ENCODE data around the gene WDR1. TPM values are rescaled to one million over a fixed set of nuclear protein-coding genes. Genes with fewer than 3 reads are reported as not detected.

The WDR1 gene
- total RNA-seq, 3 donors from 2014 or later (not counting 1 experiment from before 2014, with no cell fraction given) = 411 to 477 (median 468) TPM

DNA sequence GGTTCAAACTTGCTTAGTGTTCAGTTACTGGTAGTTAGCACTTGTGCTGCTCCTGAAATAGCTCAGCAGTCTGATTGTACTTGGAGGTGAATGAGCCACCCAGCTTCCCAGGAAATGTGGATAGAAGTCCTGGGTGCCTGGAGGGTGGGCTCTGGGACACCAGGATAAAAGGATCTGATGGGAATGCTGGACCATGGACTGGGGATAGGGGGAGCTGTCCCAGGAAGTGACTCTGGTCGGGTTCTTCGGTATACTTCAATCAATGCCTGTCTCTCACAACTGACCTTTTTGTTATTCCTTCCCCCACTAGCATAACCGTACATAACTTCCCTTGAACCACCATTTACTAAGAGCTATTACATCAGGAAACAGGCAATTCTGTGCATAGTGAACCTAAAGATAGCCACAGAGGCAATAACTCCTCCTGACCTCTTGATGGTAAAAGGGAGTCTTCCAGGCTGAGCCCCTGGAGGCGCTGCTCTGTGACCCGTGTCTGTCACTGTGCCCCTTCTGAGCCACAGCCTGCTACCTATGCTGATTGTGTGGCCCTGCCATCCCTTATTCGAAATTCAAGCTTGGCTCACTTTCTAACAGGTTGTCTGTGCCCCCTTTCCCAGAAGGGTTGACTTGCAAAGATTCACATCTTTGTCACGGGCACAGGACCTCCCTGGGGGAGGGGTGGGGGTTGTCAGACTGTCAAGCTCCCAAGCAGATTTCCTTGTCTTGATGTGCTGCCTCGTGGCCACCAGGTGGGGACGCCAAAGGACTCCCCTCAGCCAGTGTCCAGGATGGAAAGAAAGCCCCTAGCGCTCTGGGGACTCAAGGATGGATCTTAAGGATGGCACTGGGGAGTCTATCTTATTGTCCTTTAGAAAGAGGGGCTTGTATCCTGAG lies 24.5 kb upstream of the WDR1 start:
- Mint-ChIP-seq H3K9me3 (no peaks in the 10 kb centered on the region), H3K27ac (no peak overlapping the region), H3K4me3 (no peak overlapping the region), H3K36me3 (no peaks in the 10 kb centered on the region), H3K27me3 (ENCODE audit: low read depth in 2 of 2) (peaks cover 0 to 10% of the 10 kb centered on the region in 2 donors), H3K4me1 (no peaks in the 10 kb centered on the region)
- Histone ChIP-seq H3K9me3 (ENCODE audit: control insufficient read depth, insufficient read depth, low read length) (no peaks in the 10 kb centered on the region), H3K27me3 (ENCODE audit: control insufficient read depth, insufficient read depth, low read length) (no peaks in the 10 kb centered on the region), H3K27ac (ENCODE audit: low read length) (no peak overlapping the region), H3K4me1 (ENCODE audit: control insufficient read depth, insufficient read depth, low read length) (no peaks in the 10 kb centered on the region), H3K36me3 (ENCODE audit: control insufficient read depth, insufficient read depth, low read length) (no peaks in the 10 kb centered on the region), H3K4me3 (ENCODE audit: low read length) (no peak overlapping the region)
- 84% methylated on average over 10 of the region's 10 CpGs for WGBS (ENCODE audit: insufficient coverage)
- TF ChIP-seq, protein P1, sequence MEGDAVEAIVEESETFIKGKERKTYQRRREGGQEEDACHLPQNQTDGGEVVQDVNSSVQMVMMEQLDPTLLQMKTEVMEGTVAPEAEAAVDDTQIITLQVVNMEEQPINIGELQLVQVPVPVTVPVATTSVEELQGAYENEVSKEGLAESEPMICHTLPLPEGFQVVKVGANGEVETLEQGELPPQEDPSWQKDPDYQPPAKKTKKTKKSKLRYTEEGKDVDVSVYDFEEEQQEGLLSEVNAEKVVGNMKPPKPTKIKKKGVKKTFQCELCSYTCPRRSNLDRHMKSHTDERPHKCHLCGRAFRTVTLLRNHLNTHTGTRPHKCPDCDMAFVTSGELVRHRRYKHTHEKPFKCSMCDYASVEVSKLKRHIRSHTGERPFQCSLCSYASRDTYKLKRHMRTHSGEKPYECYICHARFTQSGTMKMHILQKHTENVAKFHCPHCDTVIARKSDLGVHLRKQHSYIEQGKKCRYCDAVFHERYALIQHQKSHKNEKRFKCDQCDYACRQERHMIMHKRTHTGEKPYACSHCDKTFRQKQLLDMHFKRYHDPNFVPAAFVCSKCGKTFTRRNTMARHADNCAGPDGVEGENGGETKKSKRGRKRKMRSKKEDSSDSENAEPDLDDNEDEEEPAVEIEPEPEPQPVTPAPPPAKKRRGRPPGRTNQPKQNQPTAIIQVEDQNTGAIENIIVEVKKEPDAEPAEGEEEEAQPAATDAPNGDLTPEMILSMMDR (IDR thresholded peaks at IDR 0.05) = no peak
- intact Hi-C loops (cut with micrococcal nuclease) = no loop called here
- DNase-seq = no peak
- no peak for ATAC-seq

DNA sequence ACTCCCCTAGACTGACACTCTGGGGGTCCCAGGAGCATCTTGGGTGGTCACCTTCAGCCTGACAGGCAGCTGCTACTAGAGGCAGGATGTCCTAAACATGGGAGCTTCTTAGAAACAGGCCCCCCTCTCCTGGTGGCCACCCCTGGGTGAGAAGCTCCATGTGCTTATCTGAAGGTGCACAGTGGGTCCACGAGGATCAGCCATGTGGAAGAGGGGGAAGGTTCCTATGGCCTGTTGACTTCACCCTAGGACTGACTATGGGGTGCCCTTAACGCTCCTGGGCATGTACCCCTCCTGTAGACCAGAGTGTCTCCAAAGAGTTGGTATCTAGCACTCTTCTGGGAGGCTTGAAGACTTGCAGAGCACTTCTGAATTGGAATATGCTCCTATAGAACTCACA lies 22.9 kb upstream of the WDR1 start:
- Histone ChIP-seq H3K9me3 (ENCODE audit: control insufficient read depth, insufficient read depth, low read length) (no peaks in the 10 kb centered on the region), H3K36me3 (ENCODE audit: control insufficient read depth, insufficient read depth, low read length) (no peaks in the 10 kb centered on the region), H3K27ac (ENCODE audit: low read length) (no peak overlapping the region), H3K4me1 (ENCODE audit: control insufficient read depth, insufficient read depth, low read length) (no peaks in the 10 kb centered on the region), H3K27me3 (ENCODE audit: control insufficient read depth, insufficient read depth, low read length) (no peaks in the 10 kb centered on the region), H3K4me3 (ENCODE audit: low read length) (no peak overlapping the region)
- Mint-ChIP-seq H3K4me3 (no peak overlapping the region), H3K9me3 (no peaks in the 10 kb centered on the region), H3K4me1 (no peaks in the 10 kb centered on the region), H3K36me3 (no peaks in the 10 kb centered on the region), H3K27me3 (ENCODE audit: low read depth in 2 of 2) (peaks cover 0 to 10% of the 10 kb centered on the region in 2 donors), H3K27ac (no peak overlapping the region)
- 80% methylated on average over 2 of the region's 2 CpGs for WGBS (ENCODE audit: insufficient coverage)
- ATAC-seq (no peak), DNase-seq (no peak)
- TF ChIP-seq, protein P1 (IDR thresholded peaks at IDR 0.05) = no peak
- intact Hi-C loops (cut with micrococcal nuclease) = no loop called here

DNA sequence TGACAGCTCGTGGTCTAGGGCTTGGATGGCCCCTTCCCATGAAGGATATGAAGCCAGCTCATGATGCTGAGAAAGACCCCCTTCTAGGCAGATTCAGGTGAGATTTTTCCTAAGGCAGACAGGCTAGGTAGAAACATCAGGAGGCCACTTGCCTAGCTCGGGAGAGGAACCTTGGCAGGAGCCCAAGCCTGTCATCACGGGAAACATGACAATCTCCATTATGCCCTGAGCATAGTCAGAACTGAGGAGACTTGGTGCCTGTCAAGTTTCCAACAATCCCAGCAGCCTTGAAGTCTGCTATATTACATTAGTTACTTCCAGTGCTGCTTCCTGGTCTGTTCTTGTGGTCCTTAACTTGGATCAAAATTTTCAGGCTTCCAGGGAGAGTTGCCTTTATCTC lies 18.7 kb upstream of the WDR1 start:
- intact Hi-C loops (cut with micrococcal nuclease) = no loop called here
- Histone ChIP-seq H3K4me3 (ENCODE audit: low read length) (no peak overlapping the region), H3K9me3 (ENCODE audit: control insufficient read depth, insufficient read depth, low read length) (no peaks in the 10 kb centered on the region), H3K36me3 (ENCODE audit: control insufficient read depth, insufficient read depth, low read length) (no peaks in the 10 kb centered on the region), H3K27me3 (ENCODE audit: control insufficient read depth, insufficient read depth, low read length) (no peaks in the 10 kb centered on the region), H3K27ac (ENCODE audit: low read length) (no peak overlapping the region), H3K4me1 (ENCODE audit: control insufficient read depth, insufficient read depth, low read length) (no peaks in the 10 kb centered on the region)
- TF ChIP-seq, protein P1 (IDR thresholded peaks at IDR 0.05) = no peak
- no peaks in the 10 kb centered on the region for H3K27me3 Mint-ChIP-seq (ENCODE audit: low read depth in 2 of 2)
- ATAC-seq (no peak), DNase-seq (no peak)
- H3K36me3 Mint-ChIP-seq = no peaks in the 10 kb centered on the region
- no peaks in the 10 kb centered on the region for H3K9me3 Mint-ChIP-seq
- no peak overlapping the region for H3K4me3 Mint-ChIP-seq
- no peak overlapping the region for H3K27ac Mint-ChIP-seq
- 78% methylated on average over 3 of the region's 3 CpGs for WGBS (ENCODE audit: insufficient coverage)
- no peaks in the 10 kb centered on the region for H3K4me1 Mint-ChIP-seq

All from natural killer cell (primary cell).